Activated T-cell treated with anti-CD3 and anti-CD28 coated beads, Interleukin-2, amount 50 U/mL, for 72 hours (primary cell): Measurements from ENCODE around the gene CSMD2. TPM values are rescaled to one million over a fixed set of nuclear protein-coding genes. Genes with fewer than 3 reads are reported as not detected.

Experiments
- ATAC-seq, 2 donors: fragments of 150-1000 bp; cut with Tn5 transposase; replicated peaks in 1 of 2; 2 replicates each; pipeline ENCODE4 v1.10.0; 2021; ENCODE audit warnings: moderate library complexity in 2 of 2, mild to moderate bottlenecking in 1 of 2
- DNase-seq, 2 donors: peaks; one replicate each; pipeline ENCODE4 v3.0.0; 2021 to 2022; ENCODE audit warnings: mixed read lengths in 1 of 2
- H3K27ac Mint-ChIP-seq: one replicate; pipeline ENCODE4 v1.8.0; 2022; ENCODE audit warnings: mild to moderate bottlenecking, moderate library complexity, mixed read lengths
- H3K27me3 Mint-ChIP-seq: one replicate; pipeline ENCODE4 v1.8.0; 2022; ENCODE audit warnings: low read depth, mixed read lengths
- H3K36me3 Mint-ChIP-seq, 2 donors: one replicate each; pipeline ENCODE4 v1.8.0; 2022; ENCODE audit warnings: mixed read lengths in 2 of 2, mild to moderate bottlenecking in 1 of 2; ENCODE audit not compliant: insufficient read depth in 2 of 2
- H3K4me1 Mint-ChIP-seq: one replicate; pipeline ENCODE4 v1.8.0; 2022; ENCODE audit warnings: low read depth, mixed read lengths
- H3K4me3 Mint-ChIP-seq, 2 donors: one replicate each; pipeline ENCODE4 v1.8.0; 2022; ENCODE audit warnings: mild to moderate bottlenecking in 2 of 2, mixed read lengths in 2 of 2, moderate library complexity in 2 of 2
- H3K9me3 Mint-ChIP-seq, 2 donors: one replicate each; pipeline ENCODE4 v1.8.0; 2022; ENCODE audit warnings: mixed read lengths in 2 of 2
- total RNA-seq, 2 donors: library from RNA; stranded (reverse); gene quantifications; one replicate each; pipeline ENCODE4 v1.2.3, GENCODE V29; 2022

The CSMD2 gene
- total RNA-seq, 2 donors from 2014 or later, result not detected

GRCh38 chr1:34167389-34167788 is 2.4 kb upstream of the CSMD2 start:
- peaks cover 57% of the 10 kb centered on the region for H3K27me3 Mint-ChIP-seq
- H3K9me3 Mint-ChIP-seq, result no peaks in the 10 kb centered on the region
- H3K4me3 Mint-ChIP-seq, result no peak overlapping the region
- DNase-seq (no peak), ATAC-seq (no peak)
- H3K27ac Mint-ChIP-seq, result no peak overlapping the region
- peaks cover 5% of the 10 kb centered on the region for H3K4me1 Mint-ChIP-seq
- H3K36me3 Mint-ChIP-seq, result peaks cover 2% of the 10 kb centered on the region in 2 donors

- Mint-ChIP-seq H3K27ac (no peak overlapping the region), H3K4me1 (peaks cover 5% of the 10 kb centered on the region), H3K36me3 (peaks cover 2% of the 10 kb centered on the region in 2 donors), H3K9me3 (no peaks in the 10 kb centered on the region), H3K4me3 (no peak overlapping the region), H3K27me3 (peaks cover 62% of the 10 kb centered on the region)
- DNase-seq (no peak), ATAC-seq (no peak)
These were observed 1.8 kb upstream of the CSMD2 start for GRCh38 chr1:34166625-34167361.

- no peaks in the 10 kb centered on the region for H3K9me3 Mint-ChIP-seq
- peaks cover 62% of the 10 kb centered on the region for H3K27me3 Mint-ChIP-seq
- peaks cover 5% of the 10 kb centered on the region for H3K4me1 Mint-ChIP-seq
- peaks cover 2% of the 10 kb centered on the region in 2 donors for H3K36me3 Mint-ChIP-seq
- ATAC-seq (no peak), DNase-seq (no peak)
- no peak overlapping the region for H3K4me3 Mint-ChIP-seq
- H3K27ac Mint-ChIP-seq, result no peak overlapping the region
These were observed 1.2 kb upstream of the CSMD2 start for GRCh38 chr1:34166191-34166624.

GRCh38 chr1:34165422-34165921 is 442 bp upstream of the CSMD2 start:
- peaks cover 62% of the 10 kb centered on the region for H3K27me3 Mint-ChIP-seq
- no peak overlapping the region for H3K27ac Mint-ChIP-seq

GRCh38 chr1:34163792-34164731 is 968 bp downstream of the CSMD2 start:
- H3K4me1 Mint-ChIP-seq, result peaks cover 5% of the 10 kb centered on the region
- no peaks in the 10 kb centered on the region for H3K9me3 Mint-ChIP-seq
- peaks cover 48% of the 10 kb centered on the region for H3K27me3 Mint-ChIP-seq
- H3K36me3 Mint-ChIP-seq, result peaks cover 2% of the 10 kb centered on the region in 2 donors
- DNase-seq (peak in 1 of 2 donors; percentile 4), ATAC-seq (no peak)
- H3K4me3 Mint-ChIP-seq, result peak overlapping the region; percentile 79 to 91
- H3K27ac Mint-ChIP-seq, result no peak overlapping the region

More at GRCh38 chr1:34165422-34165921, 442 bp upstream of the CSMD2 start:
- ATAC-seq (no peak), DNase-seq (no peak)
- H3K9me3 Mint-ChIP-seq, result no peaks in the 10 kb centered on the region
- H3K4me1 Mint-ChIP-seq, result peaks cover 5% of the 10 kb centered on the region
- peak overlapping the region; percentile 10 to 33 for H3K4me3 Mint-ChIP-seq
- peaks cover 2% of the 10 kb centered on the region in 2 donors for H3K36me3 Mint-ChIP-seq

- peak overlapping the region; percentile 79 to 91 for H3K4me3 Mint-ChIP-seq
- ATAC-seq (peak; percentile 91), DNase-seq (peak; percentile 54 to 64)
- H3K27ac Mint-ChIP-seq, result peak overlapping the region; percentile 72
- peaks cover 5% of the 10 kb centered on the region for H3K4me1 Mint-ChIP-seq
- H3K36me3 Mint-ChIP-seq, result peaks cover 2% of the 10 kb centered on the region in 2 donors
- H3K27me3 Mint-ChIP-seq, result peaks cover 50% of the 10 kb centered on the region
- no peaks in the 10 kb centered on the region for H3K9me3 Mint-ChIP-seq
These were observed 1.9 kb downstream of the CSMD2 start for GRCh38 chr1:34162852-34163766.

- H3K4me1 Mint-ChIP-seq, result no peaks in the 10 kb centered on the region
- H3K4me3 Mint-ChIP-seq, result no peak overlapping the region
- no peaks in the 10 kb centered on the region for H3K9me3 Mint-ChIP-seq
- no peak for ATAC-seq
- peaks cover 32% of the 10 kb centered on the region for H3K27me3 Mint-ChIP-seq
- H3K36me3 Mint-ChIP-seq, result no peaks in the 10 kb centered on the region
- no peak for DNase-seq
- no peak overlapping the region for H3K27ac Mint-ChIP-seq
These were observed 8.3 kb downstream of the CSMD2 start for GRCh38 chr1:34156739-34157138.

GRCh38 chr1:34155860-34156259 is 9.2 kb downstream of the CSMD2 start:
- Mint-ChIP-seq H3K4me3 (no peak overlapping the region), H3K27me3 (peaks cover 23% of the 10 kb centered on the region), H3K36me3 (no peaks in the 10 kb centered on the region), H3K9me3 (no peaks in the 10 kb centered on the region), H3K4me1 (no peaks in the 10 kb centered on the region), H3K27ac (no peak overlapping the region)
- DNase-seq (no peak), ATAC-seq (no peak)

GRCh38 chr1:34153246-34153645 is 11.8 kb downstream of the CSMD2 start:
- no peaks in the 10 kb centered on the region for H3K36me3 Mint-ChIP-seq
- no peak for ATAC-seq

GRCh38 chr1:34149501-34149900 is 15.5 kb downstream of the CSMD2 start:
- ATAC-seq, result no peak
- H3K4me1 Mint-ChIP-seq, result no peaks in the 10 kb centered on the region
- H3K36me3 Mint-ChIP-seq, result no peaks in the 10 kb centered on the region
- no peaks in the 10 kb centered on the region for H3K9me3 Mint-ChIP-seq
- H3K4me3 Mint-ChIP-seq, result no peak overlapping the region
- no peak for DNase-seq
- H3K27me3 Mint-ChIP-seq, result peaks cover 23% of the 10 kb centered on the region
- H3K27ac Mint-ChIP-seq, result no peak overlapping the region

More at GRCh38 chr1:34153246-34153645, 11.8 kb downstream of the CSMD2 start:
- Mint-ChIP-seq H3K9me3 (no peaks in the 10 kb centered on the region), H3K4me3 (no peak overlapping the region), H3K27ac (no peak overlapping the region), H3K4me1 (no peaks in the 10 kb centered on the region), H3K27me3 (peaks cover 18% of the 10 kb centered on the region)
- no peak for DNase-seq

GRCh38 chr1:34147301-34147700 is 17.7 kb downstream of the CSMD2 start:
- H3K27ac Mint-ChIP-seq, result no peak overlapping the region
- H3K4me3 Mint-ChIP-seq, result no peak overlapping the region
- peaks cover 20% of the 10 kb centered on the region for H3K27me3 Mint-ChIP-seq
- H3K36me3 Mint-ChIP-seq, result no peaks in the 10 kb centered on the region
- DNase-seq (no peak), ATAC-seq (no peak)
- H3K9me3 Mint-ChIP-seq, result no peaks in the 10 kb centered on the region
- H3K4me1 Mint-ChIP-seq, result no peaks in the 10 kb centered on the region

- DNase-seq, result no peak
- Mint-ChIP-seq H3K27ac (no peak overlapping the region), H3K36me3 (no peaks in the 10 kb centered on the region), H3K4me1 (no peaks in the 10 kb centered on the region), H3K27me3 (peaks cover 20% of the 10 kb centered on the region), H3K4me3 (no peak overlapping the region), H3K9me3 (no peaks in the 10 kb centered on the region)
- no peak for ATAC-seq
These were observed 20.3 kb downstream of the CSMD2 start for GRCh38 chr1:34144766-34145165.
